ENCODE results near the gene NUDT21. TPM values are rescaled to one million over a fixed set of nuclear protein-coding genes. Genes with fewer than 3 reads are reported as not detected.

Gene NUDT21
- polyA plus RNA-seq, 1 experiment, result 124 TPM

DNA sequence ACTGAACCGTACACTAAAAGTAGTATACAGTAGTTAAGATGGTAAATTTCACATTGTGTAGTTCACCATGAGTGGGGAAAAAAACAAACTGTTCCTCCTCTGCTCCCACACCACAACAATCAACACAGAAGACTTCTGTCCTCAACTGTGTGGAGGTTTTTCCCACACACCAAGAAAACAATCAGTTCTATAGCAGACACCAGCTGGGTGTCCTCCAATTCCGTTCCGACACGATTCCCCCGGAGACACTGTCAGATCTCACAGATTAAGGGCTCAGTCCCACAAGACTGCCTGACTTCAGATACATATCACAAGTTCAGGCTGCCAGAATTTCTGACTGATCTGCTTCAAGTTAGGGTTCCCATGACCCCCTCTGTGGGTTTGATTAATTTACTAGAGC is 36.9 kb upstream of the NUDT21 start:
- TF ChIP-seq, protein P1, sequence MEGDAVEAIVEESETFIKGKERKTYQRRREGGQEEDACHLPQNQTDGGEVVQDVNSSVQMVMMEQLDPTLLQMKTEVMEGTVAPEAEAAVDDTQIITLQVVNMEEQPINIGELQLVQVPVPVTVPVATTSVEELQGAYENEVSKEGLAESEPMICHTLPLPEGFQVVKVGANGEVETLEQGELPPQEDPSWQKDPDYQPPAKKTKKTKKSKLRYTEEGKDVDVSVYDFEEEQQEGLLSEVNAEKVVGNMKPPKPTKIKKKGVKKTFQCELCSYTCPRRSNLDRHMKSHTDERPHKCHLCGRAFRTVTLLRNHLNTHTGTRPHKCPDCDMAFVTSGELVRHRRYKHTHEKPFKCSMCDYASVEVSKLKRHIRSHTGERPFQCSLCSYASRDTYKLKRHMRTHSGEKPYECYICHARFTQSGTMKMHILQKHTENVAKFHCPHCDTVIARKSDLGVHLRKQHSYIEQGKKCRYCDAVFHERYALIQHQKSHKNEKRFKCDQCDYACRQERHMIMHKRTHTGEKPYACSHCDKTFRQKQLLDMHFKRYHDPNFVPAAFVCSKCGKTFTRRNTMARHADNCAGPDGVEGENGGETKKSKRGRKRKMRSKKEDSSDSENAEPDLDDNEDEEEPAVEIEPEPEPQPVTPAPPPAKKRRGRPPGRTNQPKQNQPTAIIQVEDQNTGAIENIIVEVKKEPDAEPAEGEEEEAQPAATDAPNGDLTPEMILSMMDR (IDR thresholded peaks at IDR 0.05; ENCODE audit: low read depth, low read length), result no peak
- ChIA-PET POLR2A (no interaction called here), CTCF (no interaction called here)
- DNase-seq (ENCODE audit: low read depth, low spot score), result no peak
- Histone ChIP-seq H3K27me3 (ENCODE audit: control insufficient read depth, insufficient read depth, low read length) (no peaks in the 10 kb centered on the region), H3K9me3 (ENCODE audit: control insufficient read depth, insufficient read depth, low read length) (no peaks in the 10 kb centered on the region), H3K4me3 (ENCODE audit: low read depth, low read length) (no peak overlapping the region), H3K27ac (ENCODE audit: low read depth, low read length) (no peak overlapping the region)

DNA sequence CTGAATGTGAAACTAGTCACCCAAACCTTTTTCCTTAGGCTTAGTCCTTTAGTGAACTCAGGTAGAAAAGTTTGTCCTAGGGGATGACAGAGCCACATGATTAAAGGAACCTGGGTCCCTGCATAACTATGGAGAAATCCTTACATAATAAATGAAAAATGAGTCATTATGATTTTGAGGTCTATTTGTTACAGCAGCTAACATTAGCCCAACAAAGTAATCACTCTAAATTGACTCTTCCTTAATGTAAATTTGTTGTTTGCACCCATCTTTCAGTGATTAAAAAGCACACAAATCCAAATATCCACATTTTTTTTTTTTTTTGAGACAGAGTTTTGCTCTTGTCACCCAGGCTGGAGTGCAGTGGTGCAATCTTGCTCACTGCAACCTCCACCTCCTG is 32.3 kb upstream of the NUDT21 start:
- H3K4me3 ChIP-seq (ENCODE audit: low read depth, low read length), result no peak overlapping the region
- ChIA-PET POLR2A (interaction anchor here (0.7 kb wide), 1 partner anchor 18 kb away, joined by 3 read pairs; no protein-coding TSS in a partner anchor), CTCF (no interaction called here)

DNA sequence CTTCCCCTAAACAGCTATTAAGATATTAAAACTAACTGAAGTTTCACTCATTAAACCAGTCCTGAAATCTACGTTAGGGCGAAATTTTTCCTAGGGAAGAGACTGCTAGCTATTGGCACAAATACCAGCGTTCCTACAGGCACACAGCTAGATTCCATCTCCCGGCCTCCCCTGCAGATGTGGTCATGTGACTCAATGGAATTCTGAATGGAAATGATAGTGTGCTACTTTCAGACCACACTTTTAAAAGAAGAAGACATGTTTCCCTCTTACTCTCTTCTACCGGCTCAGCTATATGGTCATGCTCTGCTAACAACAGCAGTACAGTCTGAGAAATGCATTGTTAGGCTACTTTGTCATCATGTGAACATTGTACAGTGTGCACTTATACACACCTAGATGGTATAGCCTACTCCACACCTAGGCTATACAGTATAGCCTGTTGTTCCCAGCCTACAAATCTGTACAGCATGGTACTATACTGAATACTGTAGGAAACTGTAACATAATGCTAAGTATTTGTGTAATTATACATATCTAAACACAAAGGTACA is 31.6 kb upstream of the NUDT21 start:
- Histone ChIP-seq H3K27ac (ENCODE audit: low read depth, low read length) (no peak overlapping the region), H3K9me3 (ENCODE audit: control insufficient read depth, insufficient read depth, low read length) (no peaks in the 10 kb centered on the region), H3K4me3 (ENCODE audit: low read depth, low read length) (no peak overlapping the region), H3K27me3 (ENCODE audit: control insufficient read depth, insufficient read depth, low read length) (no peaks in the 10 kb centered on the region)
- DNase-seq (ENCODE audit: low read depth, low spot score), result no peak
- TF ChIP-seq, protein P1 (IDR thresholded peaks at IDR 0.05; ENCODE audit: low read depth, low read length), result no peak
- ChIA-PET POLR2A (no interaction called here), CTCF (interaction anchor here (0.5 to 1.5 kb wide), 2 partner anchors 31 to 82 kb away, joined by 4 to 11 read pairs; no protein-coding TSS in a partner anchor)

More for the DNA sequence above, 32.3 kb upstream of the NUDT21 start:
- no peak for DNase-seq (ENCODE audit: low read depth, low spot score)
- TF ChIP-seq, protein P1 (IDR thresholded peaks at IDR 0.05; ENCODE audit: low read depth, low read length), result no peak
- Histone ChIP-seq H3K27ac (ENCODE audit: low read depth, low read length) (no peak overlapping the region), H3K9me3 (ENCODE audit: control insufficient read depth, insufficient read depth, low read length) (no peaks in the 10 kb centered on the region), H3K27me3 (ENCODE audit: control insufficient read depth, insufficient read depth, low read length) (no peaks in the 10 kb centered on the region)

DNA sequence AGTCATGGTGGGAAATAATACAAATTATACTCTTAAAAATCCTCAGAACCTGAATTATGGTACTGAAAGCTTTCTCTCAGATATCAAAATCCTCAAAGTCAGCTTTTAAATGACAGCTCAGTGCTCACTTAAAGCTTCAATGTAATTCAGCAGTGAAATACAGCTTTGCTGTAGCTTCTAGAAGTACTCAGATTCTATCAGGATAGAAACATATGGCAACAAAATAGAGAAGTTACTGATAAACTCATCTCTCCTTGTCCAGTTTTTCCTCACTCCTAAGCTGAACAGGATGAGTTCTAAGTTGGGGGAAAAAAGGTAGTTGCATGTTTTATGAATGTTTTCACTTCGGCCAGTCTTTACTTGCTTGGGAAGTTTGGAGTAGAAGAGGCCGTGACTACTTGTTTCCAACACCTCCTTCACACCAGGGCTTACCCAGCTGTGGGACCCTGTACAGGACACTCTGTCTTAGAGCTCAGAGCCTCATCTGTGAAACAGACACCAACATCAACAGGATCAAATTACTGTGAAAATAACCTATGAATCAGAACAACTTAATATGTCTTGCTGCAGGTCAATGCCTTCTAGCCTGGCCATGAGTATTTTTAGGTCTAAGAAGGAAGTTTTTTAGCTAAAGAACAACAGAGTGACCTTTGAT is 30.5 kb upstream of the NUDT21 start:
- no peak overlapping the region for H3K4me3 ChIP-seq (ENCODE audit: low read depth, low read length)
- TF ChIP-seq, protein P1 (IDR thresholded peaks at IDR 0.05; ENCODE audit: low read depth, low read length), result no peak
- no peak for DNase-seq (ENCODE audit: low read depth, low spot score)
- no peaks in the 10 kb centered on the region for H3K27me3 ChIP-seq (ENCODE audit: control insufficient read depth, insufficient read depth, low read length)
- ChIA-PET CTCF (interaction anchor here (1.0 to 1.5 kb wide), 3 partner anchors 33 to 220 kb away, joined by 3 to 5 read pairs (median 4); no protein-coding TSS in a partner anchor), POLR2A (no interaction called here)
- H3K27ac ChIP-seq (ENCODE audit: low read depth, low read length), result no peak overlapping the region
- H3K9me3 ChIP-seq (ENCODE audit: control insufficient read depth, insufficient read depth, low read length), result no peaks in the 10 kb centered on the region

DNA sequence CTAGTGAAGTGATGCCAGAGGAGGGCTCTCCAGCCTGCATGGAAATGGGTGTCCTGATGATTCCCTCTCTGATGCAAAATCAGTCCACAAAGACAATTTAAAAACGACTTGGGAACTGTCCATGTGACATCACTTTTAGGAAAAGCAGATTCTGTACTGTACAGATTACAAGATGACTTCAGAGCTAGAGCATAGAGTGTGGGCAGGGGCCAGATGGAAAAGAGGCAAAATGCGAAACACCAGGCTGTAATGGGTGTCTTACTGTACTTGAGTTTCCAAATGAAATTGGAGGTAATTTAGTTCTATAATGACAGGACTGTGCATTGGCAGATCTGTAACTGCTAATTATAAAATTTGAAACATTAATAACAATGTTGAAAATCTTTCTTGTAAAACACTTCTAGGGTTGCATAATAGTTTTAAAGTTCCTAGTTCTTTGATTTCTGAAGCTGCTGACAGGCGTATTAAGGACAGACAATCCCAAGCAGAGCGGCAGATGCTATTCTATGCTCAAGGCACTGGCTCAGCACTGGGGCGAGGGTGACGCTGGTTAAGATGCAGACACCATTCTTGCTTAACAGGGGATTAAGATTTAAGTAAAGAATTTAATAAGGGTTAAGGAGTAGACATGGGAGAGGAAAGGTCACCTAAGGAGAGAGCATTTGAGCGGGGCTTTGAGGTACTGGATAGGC is 29.8 kb upstream of the NUDT21 start:
- H3K4me3 ChIP-seq (ENCODE audit: low read depth, low read length), result no peak overlapping the region
- no peak overlapping the region for H3K27ac ChIP-seq (ENCODE audit: low read depth, low read length)
- no peaks in the 10 kb centered on the region for H3K27me3 ChIP-seq (ENCODE audit: control insufficient read depth, insufficient read depth, low read length)
- ChIA-PET POLR2A (no interaction called here), CTCF (interaction anchor here (1.0 to 1.5 kb wide), 2 partner anchors 61 to 221 kb away, joined by 3 to 5 read pairs; no protein-coding TSS in a partner anchor)
- DNase-seq (ENCODE audit: low read depth, low spot score), result no peak
- TF ChIP-seq, protein P1 (IDR thresholded peaks at IDR 0.05; ENCODE audit: low read depth, low read length), result no peak
- H3K9me3 ChIP-seq (ENCODE audit: control insufficient read depth, insufficient read depth, low read length), result no peaks in the 10 kb centered on the region
